ENCODE measurements around the gene MB.

The MB gene

GRCh38 chr22:35581023-35581413 is 36.1 kb downstream of the MB start:
- H3K27ac ChIP-seq, result no peak overlapping the region
- no peak for DNase-seq (ENCODE audit: low read depth, low spot score)

- DNase-seq (ENCODE audit: low read depth, low spot score), result no peak
- H3K27ac ChIP-seq, result no peak overlapping the region
Measured at GRCh38 chr22:35580351-35581022, 36.6 kb downstream of the MB start.

GRCh38 chr22:35578836-35579575 is 38.1 kb downstream of the MB start:
- DNase-seq (ENCODE audit: low read depth, low spot score), result no peak
- H3K27ac ChIP-seq, result no peak overlapping the region

GRCh38 chr22:35577799-35578659 is 39.1 kb downstream of the MB start:
- H3K27ac ChIP-seq, result no peak overlapping the region
- no peak for DNase-seq (ENCODE audit: low read depth, low spot score)

- H3K27ac ChIP-seq, result no peak overlapping the region
Measured at GRCh38 chr22:35576671-35577070, 40.5 kb downstream of the MB start.

GRCh38 chr22:35575116-35575748 is 41.9 kb downstream of the MB start:
- H3K27ac ChIP-seq, result no peak overlapping the region
- DNase-seq (ENCODE audit: low read depth, low spot score), result no peak

More at GRCh38 chr22:35576671-35577070, 40.5 kb downstream of the MB start:
- no peak for DNase-seq (ENCODE audit: low read depth, low spot score)

GRCh38 chr22:35572556-35572955 is 44.6 kb downstream of the MB start:
- H3K27ac ChIP-seq, result no peak overlapping the region
- no peak for DNase-seq (ENCODE audit: low read depth, low spot score)

GRCh38 chr22:35570686-35571194 is 46.4 kb downstream of the MB start:
- H3K27ac ChIP-seq, result no peak overlapping the region
- no peak for DNase-seq (ENCODE audit: low read depth, low spot score)

- no peak for DNase-seq (ENCODE audit: low read depth, low spot score)
- H3K27ac ChIP-seq, result no peak overlapping the region
Measured at GRCh38 chr22:35569916-35570315, 47.2 kb downstream of the MB start.

- no peak for DNase-seq (ENCODE audit: low read depth, low spot score)
- no peak overlapping the region for H3K27ac ChIP-seq
Measured at GRCh38 chr22:35568751-35569739, 48.1 kb downstream of the MB start.

GRCh38 chr22:35567351-35568141 is 49.6 kb downstream of the MB start:
- H3K27ac ChIP-seq, result no peak overlapping the region
- no peak for DNase-seq (ENCODE audit: low read depth, low spot score)

- H3K27ac ChIP-seq, result no peak overlapping the region
- no peak for DNase-seq (ENCODE audit: low read depth, low spot score)
Measured at GRCh38 chr22:35564975-35565867, 51.9 kb downstream of the MB start.

- DNase-seq (ENCODE audit: low read depth, low spot score), result no peak
- H3K27ac ChIP-seq, result no peak overlapping the region
Measured at GRCh38 chr22:35563211-35563610, 53.9 kb downstream of the MB start.

GRCh38 chr22:35561796-35562526 is 55.2 kb downstream of the MB start:
- no peak overlapping the region for H3K27ac ChIP-seq
- DNase-seq (ENCODE audit: low read depth, low spot score), result no peak

GRCh38 chr22:35560824-35561223 is 56.3 kb downstream of the MB start:
- no peak overlapping the region for H3K27ac ChIP-seq
- no peak for DNase-seq (ENCODE audit: low read depth, low spot score)

- DNase-seq (ENCODE audit: low read depth, low spot score), result no peak
- H3K27ac ChIP-seq, result no peak overlapping the region
Measured at GRCh38 chr22:35560366-35560765, 56.8 kb downstream of the MB start.
